ENCODE results near the gene TMEM106B. TPM values are rescaled to one million over a fixed set of nuclear protein-coding genes. Genes with fewer than 3 reads are reported as not detected.
A peak's percentile ranks its signal among the peaks of the same experiment; 100 is the strongest.

TMEM106B gene
- total and polyA plus RNA-seq, 2 experiments from 2014 or later: 20.1 to 42.8 TPM

GRCh38 chr7:12244129-12244528, 33.0 kb downstream of the TMEM106B start:
- Histone ChIP-seq H3K4me3 (no peak overlapping the region), H3K27ac (ENCODE audit: low read depth) (no peak overlapping the region), H3K9me2 (ENCODE audit: insufficient read depth) (no peaks in the 10 kb centered on the region), H3K4me1 (ENCODE audit: insufficient read depth) (no peaks in the 10 kb centered on the region), H3K36me3 (ENCODE audit: insufficient read depth) (no peaks in the 10 kb centered on the region), H3K4me2 (no peak overlapping the region), H4K20me1 (replicated peaks; ENCODE audit: insufficient read depth) (no peaks in the 10 kb centered on the region), H3K27me3 (ENCODE audit: insufficient read depth) (no peaks in the 10 kb centered on the region), H2AFZ (no peak overlapping the region), H3K79me2 (replicated peaks; ENCODE audit: insufficient read depth) (no peaks in the 10 kb centered on the region), H3F3A (replicated peaks; ENCODE audit: low read depth) (no peaks in the 10 kb centered on the region)
- Mint-ChIP-seq H3K4me1 (no peaks in the 10 kb centered on the region), H3K27ac (no peak overlapping the region), H3K27me3 (ENCODE audit: insufficient read depth, low read depth, poor library complexity) (no peaks in the 10 kb centered on the region), H3K36me3 (ENCODE audit: low read depth) (peaks cover 1% of the 10 kb centered on the region; the same call in 2 of the 3 replicates), H3K4me3 (no peak overlapping the region), H3K9me3 (peaks cover 3% of the 10 kb centered on the region; the same call in 1 of the 3 replicates)
- ATAC-seq (peak; percentile 97), DNase-seq (ENCODE audit: low spot score) (peak; percentile 78)
- no peak for TF ChIP-seq POLR2AphosphoS5 (IDR thresholded peaks at IDR 0.05; ENCODE audit: low read depth)
- TF ChIP-seq CTCF (conservative IDR thresholded peaks at IDR 0.05; ENCODE audit: low read depth in 2 of 2): peak; percentile 74 to 81

DNA sequence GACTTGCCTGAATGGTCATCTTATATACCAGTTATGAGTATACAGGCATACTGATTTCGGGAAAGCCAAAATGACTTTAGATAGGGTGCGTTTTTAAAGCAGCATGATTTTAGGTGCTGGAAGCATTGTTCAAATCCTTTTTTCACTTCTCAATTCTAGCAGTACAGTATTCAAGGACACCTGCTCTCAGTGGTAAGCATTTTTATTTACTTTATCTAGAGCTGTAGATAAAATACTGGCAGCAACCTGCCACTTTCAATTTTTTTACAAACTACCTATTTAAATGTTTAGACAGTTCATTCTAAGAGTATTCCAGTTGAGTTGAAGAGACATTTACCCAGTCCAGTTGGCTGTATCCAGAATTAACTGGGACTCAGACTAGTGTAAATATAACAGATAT, 33.6 kb downstream of the TMEM106B start:
- Histone ChIP-seq H3K4me2 (no peak overlapping the region), H3K27me3 (ENCODE audit: insufficient read depth) (no peaks in the 10 kb centered on the region), H3F3A (replicated peaks; ENCODE audit: low read depth) (no peaks in the 10 kb centered on the region), H3K4me3 (no peak overlapping the region), H3K27ac (ENCODE audit: low read depth) (no peak overlapping the region), H3K79me2 (replicated peaks; ENCODE audit: insufficient read depth) (no peaks in the 10 kb centered on the region), H3K36me3 (ENCODE audit: insufficient read depth) (no peaks in the 10 kb centered on the region), H3K4me1 (ENCODE audit: insufficient read depth) (no peaks in the 10 kb centered on the region), H4K20me1 (replicated peaks; ENCODE audit: insufficient read depth) (no peaks in the 10 kb centered on the region), H3K9me2 (ENCODE audit: insufficient read depth) (no peaks in the 10 kb centered on the region), H2AFZ (no peak overlapping the region)
- H3K36me3 Mint-ChIP-seq (ENCODE audit: low read depth): no peaks in the 10 kb centered on the region; the same call in 2 of the 3 replicates
- DNase-seq (ENCODE audit: low spot score) (no peak), ATAC-seq (no peak)
- peaks cover 3% of the 10 kb centered on the region; the same call in 1 of the 3 replicates for H3K9me3 Mint-ChIP-seq
- H3K27me3 Mint-ChIP-seq (ENCODE audit: insufficient read depth, low read depth, poor library complexity): no peaks in the 10 kb centered on the region
- no peak overlapping the region for H3K4me3 Mint-ChIP-seq
- H3K27ac Mint-ChIP-seq: no peak overlapping the region
- TF ChIP-seq ETS1 (IDR thresholded peaks at IDR 0.05) (no peak), JUNB (IDR thresholded peaks at IDR 0.05; ENCODE audit: unreplicated experiment) (no peak), CTCF (conservative IDR thresholded peaks at IDR 0.05; ENCODE audit: low read depth in 2 of 2) (no peak), EZH2 (IDR thresholded peaks at IDR 0.05; ENCODE audit: low read depth, unreplicated experiment) (no peak)
- H3K4me1 Mint-ChIP-seq: no peaks in the 10 kb centered on the region

Measured in GM23338 (cell line).